Activated CD4-positive, alpha-beta T cell treated with anti-CD3 and anti-CD28 coated beads for 4 hours (primary cell): ENCODE results near the gene PDE6B.
"Not testable (repeated sequence)": the region's sequence is repeated elsewhere in the genome, so short reads cannot be mapped to it uniquely, and the experiment has no call there.

Experiments used
- DNase-seq, 2 donors: peaks; one replicate each; pipeline ENCODE4 v3.0.0-alpha.2; 2020

The PDE6B gene

GRCh38 chr4:624705-625590 lies at the start of gene PDE6B:
PDE6B (plus strand) TSS chr4:625573; CDS start chr4:625627, 54 bp downstream.
- no peak for DNase-seq

- DNase-seq = no peak
These were observed 49.0 kb upstream of the PDE6B start, which contains the start of gene TMEM271 for GRCh38 chr4:576245-576821. TMEM271 (minus strand) TSS chr4:576295; CDS start chr4:576062, 233 bp downstream.

- DNase-seq = no peak
These were observed 48.3 kb upstream of the PDE6B start for GRCh38 chr4:576991-577498.

GRCh38 chr4:577499-578450 lies 47.6 kb upstream of the PDE6B start:
- DNase-seq = no peak

- DNase-seq = no peak
These were observed 46.6 kb upstream of the PDE6B start for GRCh38 chr4:578451-579443.

- DNase-seq = no peak
These were observed 45.7 kb upstream of the PDE6B start for GRCh38 chr4:579543-580175.

- no peak for DNase-seq
These were observed 44.2 kb upstream of the PDE6B start for GRCh38 chr4:581181-581580.

GRCh38 chr4:581753-582361 lies 43.5 kb upstream of the PDE6B start:
- no peak for DNase-seq

GRCh38 chr4:583820-584219 lies 41.6 kb upstream of the PDE6B start:
- DNase-seq = no peak

- DNase-seq = no peak
These were observed 37.6 kb upstream of the PDE6B start for GRCh38 chr4:587671-588350.

GRCh38 chr4:588351-588849 lies 37.0 kb upstream of the PDE6B start:
- DNase-seq = no peak

- no peak for DNase-seq
These were observed 36.0 kb upstream of the PDE6B start for GRCh38 chr4:589219-589963.

- no peak for DNase-seq
These were observed 35.0 kb upstream of the PDE6B start for GRCh38 chr4:590313-590841.

GRCh38 chr4:592178-592577 lies 33.2 kb upstream of the PDE6B start:
- not testable (repeated sequence) for DNase-seq

- DNase-seq = no peak
These were observed 32.4 kb upstream of the PDE6B start for GRCh38 chr4:592825-593520.

- DNase-seq = no peak
These were observed 26.4 kb upstream of the PDE6B start for GRCh38 chr4:598925-599324.

GRCh38 chr4:600166-600565 lies 25.2 kb upstream of the PDE6B start:
- no peak for DNase-seq

- no peak for DNase-seq
These were observed 24.4 kb upstream of the PDE6B start for GRCh38 chr4:600850-601515.
